ENCODE results near the gene SGTB. TPM values are rescaled to one million over a fixed set of nuclear protein-coding genes. Genes with fewer than 3 reads are reported as not detected.
A peak's percentile ranks its signal among the peaks of the same experiment; 100 is the strongest.

SGTB gene
- total and polyA plus RNA-seq, 2 of the 8 experiments (the other 6 are each of a cell fraction or from before 2014, with no cell fraction given): 2.2 to 18.7 TPM

- no peak for TF ChIP-seq CHD7 (IDR thresholded peaks at IDR 0.05; ENCODE audit: insufficient replicate concordance, low read length)
- no peak for TF ChIP-seq RBBP5 (IDR thresholded peaks at IDR 0.05; ENCODE audit: borderline replicate concordance, low read depth, low read length)
- no peak for TF ChIP-seq SUZ12 (IDR thresholded peaks at IDR 0.05; ENCODE audit: low read length)
- no peak for TF ChIP-seq CBX5 (IDR thresholded peaks at IDR 0.05; ENCODE audit: low read depth, low read length)
- TF ChIP-seq CEBPB (IDR thresholded peaks at IDR 0.05; ENCODE audit: low read depth, low read length): no peak
- TF ChIP-seq BCL11A (IDR thresholded peaks at IDR 0.05; ENCODE audit: low read depth in 2 of 2, low read length in 2 of 2): no peak
- TF ChIP-seq ATF2 (IDR thresholded peaks at IDR 0.05; ENCODE audit: low read length): no peak
- TF ChIP-seq TAF1 (IDR thresholded peaks at IDR 0.05; ENCODE audit: low read depth, low read length): peak; percentile 74
These were observed 97.8 kb downstream of the SGTB start, which contains the start of gene TRIM23 (continued) for GRCh38 chr5:65624025-65624570.
